HG02840 (cell line): ENCODE measurements around the gene MAD1L1.
"Not testable (repeated sequence)": the region's sequence is repeated elsewhere in the genome, so short reads cannot be mapped to it uniquely, and the experiment has no call there.

Experiments used
- ATAC-seq: cut with Tn5 transposase; IDR thresholded peaks from one replicate; pipeline ENCODE4 v1.9.1; 2021; ENCODE audit warnings: mild to moderate bottlenecking, moderate library complexity, moderate number of reproducible peaks; ENCODE audit not compliant: unreplicated experiment, low FRiP score

Gene MAD1L1

DNA sequence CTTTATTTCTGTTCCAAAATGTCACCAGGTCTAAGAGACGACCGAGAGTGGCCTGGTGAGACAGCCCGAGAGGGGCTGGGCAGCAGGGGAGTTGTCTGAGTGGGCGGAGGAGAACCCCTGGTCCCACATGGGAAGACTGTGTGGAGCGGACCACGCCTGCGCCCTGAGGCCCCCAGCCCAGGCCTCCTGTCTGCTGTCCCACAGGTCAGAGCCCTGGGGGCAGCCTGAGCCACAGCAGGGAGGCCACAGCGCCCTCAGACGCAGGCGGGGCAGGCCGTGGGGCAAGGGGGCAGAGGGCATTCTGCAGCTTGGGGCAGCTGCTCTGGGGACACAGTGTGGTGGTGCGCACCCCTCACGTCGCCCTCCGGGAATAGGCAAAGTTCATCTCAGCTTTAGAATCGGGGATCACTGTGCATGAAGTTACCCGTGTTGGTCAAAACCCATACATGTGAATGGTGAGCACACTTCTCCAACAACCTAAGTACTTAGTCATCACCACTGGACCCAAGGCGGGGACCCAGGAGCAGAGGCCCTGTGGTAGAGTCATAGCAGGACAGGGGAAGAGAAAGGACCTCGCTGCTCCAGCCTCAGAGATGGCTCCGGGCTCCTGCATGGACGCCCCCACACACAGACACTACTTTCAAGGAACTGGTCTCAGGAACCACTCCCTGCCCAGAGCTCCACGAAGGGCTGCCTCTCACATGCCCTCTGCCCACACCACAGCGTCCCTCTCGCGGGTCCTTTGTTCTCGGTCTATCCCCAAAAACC lies 348.0 kb downstream of the MAD1L1 start:
- ATAC-seq: no peak

DNA sequence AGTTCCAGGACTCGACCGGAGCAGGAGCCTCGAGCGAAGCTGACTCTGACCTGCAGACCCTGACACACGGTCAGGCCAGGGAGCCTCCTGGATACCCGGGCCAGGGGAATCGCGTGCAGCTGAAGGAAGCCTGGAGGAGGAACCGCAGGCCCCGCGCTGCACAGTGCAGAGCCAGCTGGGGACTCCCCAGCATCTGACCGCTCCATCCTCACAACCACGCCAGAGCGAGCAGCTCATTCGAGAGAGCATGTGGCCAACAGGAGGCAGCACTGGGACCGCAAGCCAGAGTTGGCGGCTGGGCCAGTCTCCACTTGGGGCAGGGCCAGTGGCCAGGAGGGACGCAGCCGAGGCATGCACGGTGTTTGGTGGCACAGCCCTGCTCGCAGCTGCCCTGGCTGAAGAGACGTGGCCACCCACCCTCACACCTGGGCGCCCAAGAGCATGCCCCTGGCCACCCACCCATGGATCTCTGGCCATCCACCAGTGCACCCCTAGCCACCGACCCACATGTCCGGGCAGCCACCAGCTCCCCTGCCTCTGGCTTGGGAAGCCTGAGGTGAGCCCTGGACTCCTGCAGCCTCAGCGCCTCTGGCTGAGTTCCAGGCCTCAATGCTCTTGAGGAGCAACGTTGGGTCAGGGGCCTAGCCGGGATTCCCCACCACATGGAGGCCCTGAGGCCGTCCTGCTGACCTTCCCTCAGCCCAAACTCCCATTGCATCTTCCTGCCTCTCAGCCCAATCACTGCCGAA lies 348.7 kb downstream of the MAD1L1 start:
- ATAC-seq: no peak

DNA sequence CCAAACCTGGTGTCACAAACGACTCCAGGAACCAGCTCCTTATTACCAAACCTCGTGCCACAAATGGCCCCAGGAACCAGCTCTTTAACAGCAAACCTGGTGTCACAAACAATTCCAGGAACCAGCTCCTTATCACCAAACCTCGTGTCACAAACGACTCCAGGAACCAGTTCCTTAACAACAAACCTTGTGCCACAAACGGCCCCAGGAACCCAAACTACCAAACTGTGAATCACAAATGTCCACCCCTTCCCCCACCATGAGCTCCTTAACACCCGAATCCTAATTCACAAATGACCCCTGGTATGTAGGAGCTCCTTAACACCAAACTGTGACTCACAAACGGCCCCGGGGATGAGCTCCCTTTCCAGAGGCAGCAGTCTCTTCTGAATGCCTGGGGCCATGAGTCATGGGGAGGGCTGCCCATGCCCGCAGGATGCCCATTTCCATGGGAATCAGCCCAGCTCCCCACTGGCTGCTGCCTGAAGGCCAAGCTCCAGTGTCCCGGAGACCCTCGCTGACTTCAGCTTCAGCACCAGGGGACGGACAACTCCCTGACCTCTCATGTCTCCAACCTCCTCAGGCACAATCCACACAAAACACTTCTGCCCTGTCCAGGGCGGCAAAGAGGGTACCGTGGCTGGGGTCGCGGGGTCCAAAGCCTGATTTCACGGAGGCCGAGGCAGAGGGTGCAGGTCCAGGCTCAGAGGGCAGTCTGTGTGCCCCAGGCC lies 349.5 kb downstream of the MAD1L1 start:
- no peak for ATAC-seq

DNA sequence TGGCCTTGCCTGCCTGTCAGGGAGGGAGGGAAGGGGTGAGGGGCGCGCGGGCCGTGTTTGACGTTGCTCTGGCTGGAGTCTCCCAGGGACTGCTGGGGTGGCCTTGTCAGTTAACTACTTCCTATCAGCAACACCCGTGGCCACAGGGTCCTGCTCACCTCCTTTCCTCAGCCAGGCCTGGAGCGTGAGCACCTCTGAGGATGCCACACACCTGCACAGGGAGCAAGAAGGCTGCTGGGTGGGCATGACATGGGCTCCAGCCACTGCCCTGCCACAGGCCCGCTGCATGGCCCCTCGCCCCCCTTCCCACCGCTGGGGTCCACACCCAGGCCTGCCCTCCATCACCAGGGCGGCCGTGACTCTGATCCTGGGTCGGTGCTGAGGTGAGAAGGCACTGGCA lies 350.3 kb downstream of the MAD1L1 start:
- ATAC-seq: no peak

DNA sequence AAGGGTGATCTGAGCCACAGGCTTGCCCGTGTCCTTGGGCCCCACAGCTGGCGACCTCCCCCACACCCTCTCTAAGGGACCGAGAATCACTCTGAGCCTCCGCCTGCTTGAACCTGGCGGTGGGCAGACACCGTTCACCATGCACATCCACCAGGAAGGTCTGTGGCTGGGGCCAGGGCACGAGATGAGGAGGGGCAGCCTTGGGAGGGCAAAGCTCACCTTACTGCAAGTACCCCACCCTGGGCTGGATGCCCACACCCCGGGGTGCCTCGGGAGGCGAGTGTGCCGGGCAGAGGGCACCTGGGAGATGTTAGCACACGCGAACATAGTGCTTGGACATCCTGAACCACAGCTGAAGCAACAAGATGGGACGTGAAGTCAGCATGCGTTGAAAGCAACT lies 350.8 kb downstream of the MAD1L1 start:
- ATAC-seq: no peak

DNA sequence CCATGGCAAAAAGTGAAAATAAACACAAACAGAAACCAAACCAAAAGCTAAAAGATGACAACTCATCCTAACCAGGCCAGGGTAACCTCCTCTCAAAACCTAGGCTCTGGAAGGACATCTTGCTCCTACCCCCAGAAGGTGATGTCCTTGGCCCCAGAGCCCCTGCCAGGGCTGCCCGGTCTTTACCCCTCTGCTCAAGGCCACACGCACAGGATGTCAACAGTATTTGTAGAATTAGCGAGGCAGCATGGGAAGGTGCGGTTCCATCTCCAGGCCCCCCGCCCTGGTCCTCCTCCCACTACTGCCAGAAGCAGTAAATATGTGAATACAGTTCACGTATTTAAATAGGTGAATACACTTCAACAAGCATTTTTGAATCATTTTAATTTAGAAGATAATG lies 356.1 kb downstream of the MAD1L1 start:
- not testable (repeated sequence) for ATAC-seq

DNA sequence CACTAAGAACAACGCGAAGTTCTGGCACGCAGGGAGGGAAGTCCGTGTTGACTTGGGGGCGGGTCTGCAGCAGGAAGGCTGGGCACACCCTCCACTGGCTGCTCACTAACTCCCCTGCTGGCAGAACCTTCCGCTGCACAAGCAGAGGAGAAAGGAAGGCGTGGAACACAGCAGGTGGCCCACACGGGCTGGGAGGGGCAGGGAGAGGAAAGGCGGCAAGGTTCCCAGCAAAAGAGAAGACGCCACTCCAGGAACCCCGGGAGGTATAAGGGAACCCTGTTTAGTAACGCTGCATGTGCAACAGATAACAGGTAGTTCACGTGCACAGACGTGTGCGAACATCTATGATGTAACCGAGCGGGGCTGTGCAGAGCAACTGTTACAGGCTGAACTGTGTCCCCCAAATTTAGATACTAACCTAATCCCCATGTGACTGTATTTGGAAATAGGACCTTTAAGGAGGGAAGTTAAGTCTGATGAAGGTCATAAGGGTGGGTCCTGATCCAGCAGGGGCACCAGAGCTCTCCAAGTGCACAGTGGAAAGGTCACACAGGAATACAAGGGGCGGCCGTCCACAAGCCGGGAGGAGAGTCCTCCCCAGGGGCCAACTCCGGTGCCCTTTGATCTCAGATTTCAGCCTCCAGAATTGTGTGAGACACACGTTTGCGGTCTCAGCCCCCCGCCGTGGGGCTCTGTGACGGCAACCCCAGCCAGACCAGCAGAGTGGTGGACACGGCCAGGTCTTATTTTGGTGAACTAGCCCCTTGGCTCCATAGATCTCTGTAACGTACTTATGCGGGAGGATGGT lies 357.1 kb downstream of the MAD1L1 start:
- not testable (repeated sequence) for ATAC-seq

DNA sequence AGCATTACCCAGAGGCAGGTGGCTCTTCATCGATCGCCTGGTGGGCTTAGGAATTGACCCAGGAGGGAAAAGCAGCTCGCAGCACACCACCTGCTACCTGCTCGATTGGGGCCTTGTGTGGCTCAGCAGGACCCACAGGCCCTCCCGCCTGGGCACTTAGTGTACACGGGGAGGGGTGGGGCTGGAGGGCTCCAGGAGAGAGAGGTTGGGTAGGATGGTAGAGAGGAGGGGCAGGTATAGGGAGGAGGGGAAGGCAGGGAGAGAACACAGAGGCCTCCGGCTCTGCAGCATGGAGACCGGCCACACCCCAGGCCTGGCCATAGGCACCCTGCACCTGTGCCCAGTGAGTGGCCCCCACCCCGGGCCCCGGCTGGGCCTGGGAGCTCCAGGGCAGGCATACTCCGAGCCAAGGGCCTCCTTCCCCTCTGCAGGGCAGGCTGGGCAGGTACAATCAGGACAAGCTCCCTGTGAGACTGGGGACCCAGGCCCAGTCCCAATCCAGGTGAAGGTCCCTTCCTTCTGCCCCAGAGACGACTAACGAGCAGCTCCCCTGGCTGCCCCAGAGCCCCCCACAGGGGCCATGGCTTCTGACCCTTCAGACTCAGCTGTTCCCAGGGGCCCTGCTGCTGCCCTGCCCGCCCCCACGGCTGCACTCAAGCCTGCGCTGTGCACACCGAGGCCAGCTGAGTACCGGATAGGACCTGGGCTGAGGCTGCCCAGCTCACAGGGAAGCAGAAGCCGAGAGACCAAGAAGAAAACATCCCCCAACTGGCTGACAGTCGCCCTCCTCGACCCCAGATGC lies 358.0 kb downstream of the MAD1L1 start:
- not testable (repeated sequence) for ATAC-seq

DNA sequence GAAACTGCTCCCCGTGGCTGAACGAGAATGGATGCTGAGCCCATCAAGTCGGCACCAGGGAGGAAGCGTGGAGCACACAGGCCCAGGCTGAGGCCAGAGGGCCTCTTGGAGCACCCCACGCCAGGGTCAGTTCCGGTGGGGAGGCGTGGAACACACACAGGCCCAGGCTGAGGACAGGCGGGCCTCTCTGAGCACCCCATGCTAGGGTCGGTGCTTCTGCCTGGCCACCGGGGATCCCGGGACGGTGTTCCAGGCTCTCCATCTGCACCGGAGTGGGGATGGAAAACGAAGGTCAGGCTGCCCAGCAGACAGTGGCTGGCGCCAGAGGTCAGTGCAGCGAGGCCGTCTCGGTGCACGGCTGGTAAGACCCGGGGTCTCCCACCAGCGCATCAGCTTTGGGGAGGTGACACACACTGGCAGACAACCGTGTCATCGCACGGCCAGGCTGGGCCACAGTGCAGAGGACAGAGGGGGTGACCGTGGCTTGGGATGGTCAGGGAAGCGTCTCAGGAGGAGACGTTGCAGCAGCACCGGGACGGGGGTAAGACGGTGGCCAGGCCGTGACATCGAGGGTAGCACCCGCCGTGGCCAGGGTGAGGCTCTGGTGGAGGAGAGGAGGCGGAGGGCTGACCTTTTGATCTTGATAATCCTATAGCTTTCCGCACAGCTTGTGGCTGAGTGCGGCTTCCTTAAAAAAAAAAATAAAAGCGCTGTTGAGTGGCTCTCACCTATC lies 358.7 kb downstream of the MAD1L1 start:
- ATAC-seq: no peak

DNA sequence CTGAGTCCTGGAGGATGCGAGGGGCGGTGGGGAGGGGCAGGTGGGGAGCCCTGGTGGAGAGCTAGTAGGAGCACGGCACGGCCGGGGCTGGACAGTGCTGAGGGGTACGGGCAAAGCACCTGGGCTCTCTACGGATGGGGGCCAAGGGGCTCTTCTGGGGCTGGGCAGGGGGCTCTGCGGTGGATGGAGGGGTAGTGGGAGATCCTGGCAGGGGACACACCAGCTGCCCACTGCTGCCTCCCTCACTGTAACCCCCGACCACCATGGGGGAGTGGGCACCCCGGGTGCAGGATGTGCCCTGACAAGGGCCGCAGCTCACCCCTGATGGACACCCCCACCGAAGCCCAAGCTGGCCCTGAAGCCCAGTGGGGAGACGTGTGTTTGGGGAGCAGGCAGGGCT lies 359.3 kb downstream of the MAD1L1 start:
- ATAC-seq: no peak

DNA sequence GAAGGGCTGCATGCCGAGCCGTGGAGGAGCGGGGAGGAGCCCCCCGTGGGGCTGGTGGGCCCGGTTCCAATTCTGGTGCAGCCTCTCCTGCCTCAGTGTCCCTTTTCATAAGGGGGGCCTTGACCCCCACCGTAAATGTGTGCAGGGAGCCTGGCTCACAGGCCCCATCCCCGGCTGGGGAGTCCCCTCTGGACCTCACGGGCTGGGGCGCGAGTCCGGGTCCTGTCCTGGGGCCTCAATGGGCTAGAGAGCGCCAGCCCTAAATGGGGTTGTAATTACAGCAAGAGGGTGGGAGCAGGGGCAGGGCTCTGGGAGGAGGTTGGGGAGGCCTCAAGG lies 359.7 kb downstream of the MAD1L1 start:
- no peak for ATAC-seq

DNA sequence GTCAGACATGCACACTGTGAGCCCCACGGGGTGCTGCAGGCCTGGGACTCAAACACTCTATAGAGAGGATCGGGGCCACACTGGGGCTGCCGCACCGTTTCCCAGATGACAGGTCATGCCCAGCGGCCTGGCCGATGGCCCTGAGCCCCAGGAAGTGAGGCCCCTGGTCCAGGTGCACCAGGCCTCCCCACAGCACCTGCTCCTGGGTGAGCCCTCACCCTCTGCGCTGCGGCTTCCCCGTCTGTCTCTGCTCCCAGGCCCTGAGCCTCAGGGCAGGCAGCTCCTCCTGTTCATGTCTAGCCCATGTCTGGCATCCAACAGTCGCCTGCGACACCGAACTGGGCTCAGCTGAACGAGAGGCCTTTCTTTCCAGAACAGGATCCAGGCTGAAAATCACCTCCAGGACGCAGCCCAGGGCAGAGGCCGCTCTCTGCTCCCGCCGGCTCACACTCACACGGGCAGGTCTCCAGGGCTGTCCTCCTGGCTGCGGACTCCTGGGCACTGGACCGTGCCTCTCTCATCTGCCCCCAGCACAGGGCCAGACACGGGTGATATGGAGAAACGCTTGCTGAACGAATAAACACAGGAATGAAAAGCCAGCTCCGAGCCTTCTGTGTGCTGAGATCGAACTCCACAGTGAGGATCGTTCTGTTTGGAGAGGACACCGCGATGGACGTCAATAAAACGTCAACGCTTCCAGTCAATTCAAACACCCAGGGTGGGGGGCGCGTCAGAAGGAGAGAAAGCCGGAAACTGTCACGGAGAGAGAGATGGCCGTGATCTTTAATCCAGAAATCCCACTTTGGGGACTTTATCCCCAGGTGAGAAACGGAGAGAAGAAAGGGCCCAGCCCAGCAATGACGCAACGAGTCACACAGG lies 360.3 kb downstream of the MAD1L1 start:
- ATAC-seq: no peak

DNA sequence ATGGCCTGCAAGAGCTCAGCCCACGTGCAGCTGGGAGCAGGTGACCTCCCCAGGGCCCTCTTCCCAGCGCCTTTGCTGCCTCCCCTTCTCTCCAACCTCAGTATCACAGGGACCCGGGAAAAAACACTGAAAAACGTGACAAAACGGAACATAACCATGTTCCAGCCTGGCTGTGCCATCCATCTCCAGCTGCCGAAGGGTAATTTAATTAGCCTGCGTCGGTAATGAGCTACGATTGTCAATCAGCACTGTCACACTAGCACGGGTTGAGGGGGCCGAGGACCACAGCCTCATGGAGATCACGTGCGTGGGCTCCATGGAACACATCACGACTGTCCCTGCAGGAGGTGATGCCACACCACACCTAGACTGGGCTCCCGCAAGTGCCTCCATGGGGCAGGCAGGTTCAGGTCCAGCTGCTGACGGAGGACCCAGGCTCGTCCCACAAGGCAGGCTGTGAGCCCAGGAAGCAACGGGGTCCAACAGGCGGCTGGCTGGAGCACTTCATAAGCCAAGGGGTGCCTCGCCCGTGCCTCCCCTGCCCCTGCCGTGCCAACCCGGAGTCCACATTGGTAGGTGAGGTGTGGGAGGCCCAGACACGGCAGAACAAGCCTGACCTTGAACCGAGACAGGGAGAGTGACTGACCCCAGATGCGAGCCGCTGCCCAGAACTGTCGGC lies 363.2 kb downstream of the MAD1L1 start:
- no peak for ATAC-seq

DNA sequence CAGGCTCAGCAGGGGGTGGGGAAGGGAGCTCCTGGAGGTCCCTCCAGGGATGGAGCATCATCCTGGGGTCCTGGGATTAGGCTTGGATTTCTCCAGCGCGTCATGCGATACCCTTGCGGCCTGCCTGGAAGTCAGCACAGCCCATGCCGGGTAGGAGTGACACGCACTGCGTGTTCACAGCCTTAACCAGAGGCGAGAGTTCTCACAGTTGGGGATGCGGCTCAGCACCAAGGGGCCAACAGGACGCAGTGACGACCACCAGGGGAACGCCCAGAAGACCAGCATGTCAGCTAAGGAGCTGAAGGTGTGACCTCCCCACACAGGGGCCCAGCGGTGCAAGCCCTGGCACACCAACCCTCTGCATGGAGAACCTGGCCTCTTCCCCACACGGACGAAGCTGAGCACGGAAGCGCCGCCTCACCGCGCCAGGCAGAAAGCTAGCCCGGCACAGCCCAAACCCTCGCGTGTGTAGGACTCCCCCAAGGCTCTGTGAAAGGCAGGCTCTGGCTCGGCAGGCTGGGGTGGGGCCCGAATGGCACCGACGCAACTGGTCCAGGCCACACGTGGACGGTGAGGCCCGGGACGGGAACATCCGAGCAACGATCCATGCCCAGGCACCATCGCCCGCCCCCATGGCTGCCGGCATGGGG lies 364.1 kb downstream of the MAD1L1 start:
- ATAC-seq: no peak

DNA sequence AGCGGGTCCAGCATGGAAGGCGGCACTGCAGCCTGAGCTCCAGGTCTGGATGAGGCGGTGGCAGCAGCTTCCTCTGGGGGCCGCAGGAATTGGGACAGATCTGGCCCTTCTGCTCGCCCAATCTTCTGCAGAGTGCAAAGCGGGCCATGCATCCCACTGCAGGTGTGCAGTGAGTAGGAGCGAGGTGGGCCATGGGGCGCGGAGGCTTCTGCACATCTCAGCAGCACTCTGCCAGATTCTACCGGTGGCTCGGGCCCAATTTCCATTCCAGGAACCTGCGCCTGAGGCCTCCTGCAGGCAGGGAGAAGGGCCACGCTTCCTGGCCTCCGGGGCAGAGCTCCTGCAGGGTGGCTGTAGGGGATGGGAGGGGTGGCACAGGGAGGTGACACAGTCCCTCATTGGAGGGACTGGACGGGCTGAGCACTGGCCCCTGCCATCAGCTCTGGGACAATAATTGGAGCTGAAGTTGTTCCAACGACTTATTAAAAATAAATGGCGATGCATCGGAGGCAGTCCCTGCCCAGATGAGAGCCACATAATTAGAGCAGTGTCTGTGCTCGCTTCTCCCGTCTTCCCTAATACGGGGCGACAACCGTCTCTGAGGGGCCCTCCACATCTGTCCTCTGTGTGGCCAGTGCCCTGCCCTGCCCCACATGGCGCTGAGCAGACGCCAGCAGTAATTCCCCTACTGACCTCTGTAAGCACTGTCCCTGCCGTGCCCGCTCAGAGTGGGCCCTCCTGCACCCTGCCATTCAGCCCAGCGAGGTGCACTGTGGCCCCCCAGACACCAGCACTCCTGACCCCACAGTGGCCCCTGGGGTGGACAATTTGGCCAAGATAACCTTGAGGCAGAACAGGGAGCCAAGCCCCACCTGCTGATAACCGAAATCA lies 365.1 kb downstream of the MAD1L1 start:
- no peak for ATAC-seq

DNA sequence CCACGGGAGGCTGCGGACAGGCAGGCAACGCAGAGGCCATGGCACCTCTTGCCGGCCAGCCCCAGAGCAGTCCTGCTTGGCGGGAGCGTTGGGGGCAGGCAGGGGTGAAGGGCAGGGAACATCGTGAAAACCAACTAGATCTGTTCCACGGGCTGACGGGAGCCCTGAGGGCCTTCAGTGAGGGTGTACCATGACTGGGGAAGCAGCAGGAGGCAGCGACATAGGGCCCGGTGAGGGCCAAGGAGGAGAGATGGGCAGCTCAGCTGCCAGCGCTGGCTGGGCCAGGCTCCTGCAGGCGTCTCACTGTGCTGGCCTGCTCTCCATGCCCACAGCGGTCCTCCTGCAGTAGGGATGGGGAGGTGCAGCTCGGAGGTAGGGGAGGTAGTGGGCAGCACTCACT lies 366.1 kb downstream of the MAD1L1 start:
- no peak for ATAC-seq
